Measurements from ENCODE around the gene ARHGAP23.
"Not testable (repeated sequence)": the region's sequence is repeated elsewhere in the genome, so short reads cannot be mapped to it uniquely, and the experiment has no call there.

ARHGAP23 gene

DNA sequence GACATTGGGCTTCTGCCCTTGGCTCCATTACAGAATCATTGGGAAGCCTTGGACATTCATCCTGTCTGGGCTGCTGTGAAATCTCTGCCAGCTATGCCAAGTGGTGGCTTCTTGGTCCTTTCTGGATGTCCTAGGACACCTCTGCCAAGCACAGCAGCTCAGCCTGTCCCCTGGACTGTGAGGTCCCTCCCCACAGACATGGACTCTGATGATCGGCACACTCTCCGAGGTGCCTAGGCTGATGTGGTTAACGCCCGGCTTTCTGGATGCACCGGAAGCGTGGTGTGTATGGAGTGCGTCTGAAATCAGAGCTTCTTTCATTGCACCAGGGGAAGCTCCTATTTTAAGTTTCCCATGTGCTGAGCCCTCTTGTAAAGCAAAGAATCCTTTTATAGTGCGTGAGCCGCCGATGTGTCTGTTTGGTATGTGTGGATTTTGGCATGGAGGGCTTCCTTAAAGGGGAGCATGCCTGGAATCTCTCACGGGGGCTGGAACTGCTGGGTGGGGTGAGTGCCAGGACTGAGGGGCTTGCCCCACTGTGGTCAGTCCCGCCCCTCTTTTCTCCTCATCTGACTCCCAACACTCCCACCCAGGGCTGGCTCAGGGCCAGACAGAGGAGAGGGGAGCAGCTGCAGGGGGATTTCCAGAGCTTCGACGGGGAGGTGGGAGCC, 7.0 kb upstream of the ARHGAP23 start:
- in situ Hi-C loops (cut with MboI; ENCODE audit: low sequenced_read_pairs): loop anchor here (10.0 kb wide), 1 partner anchor 243 kb away; no protein-coding TSS in a partner anchor

DNA sequence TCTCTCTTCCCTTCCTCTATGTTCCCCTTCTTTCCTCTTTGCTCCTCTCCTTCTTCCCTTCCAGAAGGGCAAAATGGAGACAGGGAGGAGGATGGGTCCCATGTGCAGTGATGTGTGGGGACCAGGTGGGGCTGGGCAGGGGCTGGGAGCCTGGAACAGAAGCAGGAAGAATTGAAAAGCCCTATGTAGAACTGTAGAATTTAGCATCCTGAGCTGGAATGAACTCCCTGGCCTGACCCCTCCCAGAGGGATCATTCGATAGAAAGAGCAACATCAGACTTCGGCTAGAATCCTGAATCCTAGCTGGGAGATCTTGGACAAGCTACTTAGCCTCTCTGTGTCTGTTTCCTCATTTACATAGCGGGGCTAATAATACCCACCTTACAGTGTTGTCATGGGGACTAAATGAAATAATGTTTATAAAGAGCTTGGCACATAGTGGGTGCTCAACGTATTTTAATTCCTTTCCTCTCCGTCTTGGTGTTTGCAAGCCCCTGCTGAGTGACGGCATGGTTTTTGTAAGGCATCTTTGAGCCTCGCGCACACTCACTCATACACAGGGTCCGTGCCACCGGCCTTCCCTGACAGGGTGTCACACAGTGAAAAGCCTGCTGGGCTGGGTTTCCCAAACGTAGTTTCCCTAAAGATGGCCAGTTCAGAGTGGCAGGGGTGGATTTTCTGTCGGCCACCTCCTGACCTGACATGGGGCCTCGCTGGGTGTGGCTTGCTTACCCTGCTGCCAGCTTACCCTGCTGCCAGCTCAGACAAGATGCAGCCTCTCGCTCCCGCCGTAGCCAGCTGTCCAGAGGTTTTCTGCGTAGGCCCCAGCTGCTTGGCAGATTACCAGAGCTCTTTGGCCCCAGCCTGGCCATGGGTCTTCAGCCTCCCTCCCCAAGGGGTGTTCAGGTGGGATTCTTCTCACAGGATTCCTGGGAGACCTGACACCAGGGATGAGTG, 6.1 kb upstream of the ARHGAP23 start:
- in situ Hi-C loops (cut with MboI; ENCODE audit: low sequenced_read_pairs): loop anchor here (10.0 kb wide), 1 partner anchor 243 kb away; no protein-coding TSS in a partner anchor

DNA sequence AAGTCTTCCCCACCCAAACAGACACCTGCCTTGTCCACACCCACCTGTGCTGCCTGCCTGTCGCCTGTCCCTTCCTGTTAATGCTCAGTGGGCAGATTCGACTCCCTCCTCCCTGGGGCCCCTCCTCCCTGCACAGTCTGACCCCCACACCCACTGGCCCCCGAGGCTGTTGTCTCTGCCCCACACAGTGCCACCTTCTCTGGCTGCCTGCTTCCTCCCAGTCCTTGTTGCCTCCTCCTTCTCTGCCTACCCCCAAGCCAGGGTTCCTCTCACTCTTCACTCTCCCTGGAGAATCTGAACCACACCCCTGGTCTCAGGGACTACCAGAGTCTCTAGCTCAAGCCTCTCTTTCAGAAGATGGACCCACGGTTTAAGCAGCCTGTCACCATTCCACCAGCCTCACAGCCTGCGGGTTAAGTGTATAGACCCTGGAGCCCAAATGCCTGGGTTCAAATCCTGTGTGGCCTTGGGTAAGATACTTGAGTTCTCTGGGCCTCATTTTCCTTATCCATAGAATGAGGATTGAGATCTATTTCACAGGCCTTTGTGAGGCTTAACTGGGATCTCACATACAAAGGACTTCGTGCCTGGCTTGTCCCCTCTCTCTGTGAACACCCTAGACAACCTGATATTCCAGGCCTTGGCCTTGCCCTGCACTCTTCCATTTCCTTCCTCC, 3.8 kb upstream of the ARHGAP23 start:
- in situ Hi-C loops (cut with MboI; ENCODE audit: low sequenced_read_pairs): loop anchor here (10.0 kb wide), 1 partner anchor 240 kb away; no protein-coding TSS in a partner anchor

DNA sequence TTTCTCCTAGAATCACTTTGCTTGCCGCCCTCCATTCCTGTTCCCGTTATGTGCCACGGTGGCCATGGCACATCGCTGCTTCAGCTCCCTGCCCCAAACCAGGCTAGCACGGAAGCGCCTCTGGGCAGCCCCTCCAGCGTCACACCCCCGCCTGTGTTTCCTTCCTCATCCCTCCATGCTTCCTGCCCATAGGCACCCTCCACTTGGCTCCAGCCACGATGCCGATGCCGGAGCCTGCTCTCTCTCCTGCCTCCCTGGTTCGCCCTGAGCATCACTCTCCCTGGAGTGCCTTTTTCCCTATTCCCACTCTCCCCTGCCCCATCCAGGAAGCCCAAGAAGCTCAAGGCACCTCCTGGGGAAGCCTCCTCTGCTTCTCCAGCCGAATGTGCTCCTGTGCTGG, 3.2 kb upstream of the ARHGAP23 start:
- in situ Hi-C loops (cut with MboI; ENCODE audit: low sequenced_read_pairs): loop anchor here (10.0 kb wide), 1 partner anchor 240 kb away; no protein-coding TSS in a partner anchor

DNA sequence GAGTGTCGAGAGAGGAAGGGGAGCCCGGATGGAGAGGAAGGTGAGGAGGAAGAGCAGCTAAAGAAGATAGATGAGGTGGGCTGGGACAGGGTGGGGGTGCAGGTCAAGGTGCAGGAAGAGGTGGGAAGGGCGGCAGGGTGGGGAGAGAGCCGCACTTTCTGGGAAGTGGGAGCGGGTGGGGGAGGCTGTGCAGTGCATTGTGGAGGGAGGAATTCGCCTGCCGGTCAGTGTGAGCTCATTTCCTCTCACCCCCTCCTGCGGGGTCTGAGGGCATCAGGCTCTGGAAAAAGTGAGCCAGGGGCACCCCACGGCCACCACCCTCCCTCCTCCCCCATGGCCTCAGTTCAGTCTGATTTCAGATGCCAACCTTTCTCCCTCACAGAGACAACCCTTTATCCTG, 2.5 kb upstream of the ARHGAP23 start:
- in situ Hi-C loops (cut with MboI; ENCODE audit: low sequenced_read_pairs): loop anchor here (10.0 kb wide), 1 partner anchor 239 kb away; no protein-coding TSS in a partner anchor

DNA sequence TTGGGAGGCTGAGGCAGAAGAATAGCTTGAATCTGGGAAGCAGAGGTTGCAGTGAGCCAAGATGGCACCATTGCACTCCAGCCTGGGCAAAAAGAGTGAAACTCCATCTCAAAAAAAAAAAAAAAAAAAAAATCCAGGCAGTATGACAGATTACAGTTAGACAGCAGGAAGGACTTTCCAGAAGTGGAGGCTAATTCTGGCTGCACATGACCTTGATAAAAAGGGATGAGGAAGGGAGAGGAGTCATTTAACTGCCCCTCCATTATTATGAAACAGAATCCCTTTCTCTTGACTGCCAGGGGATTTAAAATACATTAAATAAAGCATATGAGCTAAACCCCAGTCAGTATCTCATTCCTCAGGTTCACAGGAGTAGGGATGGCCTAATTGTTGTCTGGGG, 1.8 kb upstream of the ARHGAP23 start:
- in situ Hi-C loops (cut with MboI; ENCODE audit: low sequenced_read_pairs): loop anchor here (10.0 kb wide), 1 partner anchor 238 kb away; no protein-coding TSS in a partner anchor

DNA sequence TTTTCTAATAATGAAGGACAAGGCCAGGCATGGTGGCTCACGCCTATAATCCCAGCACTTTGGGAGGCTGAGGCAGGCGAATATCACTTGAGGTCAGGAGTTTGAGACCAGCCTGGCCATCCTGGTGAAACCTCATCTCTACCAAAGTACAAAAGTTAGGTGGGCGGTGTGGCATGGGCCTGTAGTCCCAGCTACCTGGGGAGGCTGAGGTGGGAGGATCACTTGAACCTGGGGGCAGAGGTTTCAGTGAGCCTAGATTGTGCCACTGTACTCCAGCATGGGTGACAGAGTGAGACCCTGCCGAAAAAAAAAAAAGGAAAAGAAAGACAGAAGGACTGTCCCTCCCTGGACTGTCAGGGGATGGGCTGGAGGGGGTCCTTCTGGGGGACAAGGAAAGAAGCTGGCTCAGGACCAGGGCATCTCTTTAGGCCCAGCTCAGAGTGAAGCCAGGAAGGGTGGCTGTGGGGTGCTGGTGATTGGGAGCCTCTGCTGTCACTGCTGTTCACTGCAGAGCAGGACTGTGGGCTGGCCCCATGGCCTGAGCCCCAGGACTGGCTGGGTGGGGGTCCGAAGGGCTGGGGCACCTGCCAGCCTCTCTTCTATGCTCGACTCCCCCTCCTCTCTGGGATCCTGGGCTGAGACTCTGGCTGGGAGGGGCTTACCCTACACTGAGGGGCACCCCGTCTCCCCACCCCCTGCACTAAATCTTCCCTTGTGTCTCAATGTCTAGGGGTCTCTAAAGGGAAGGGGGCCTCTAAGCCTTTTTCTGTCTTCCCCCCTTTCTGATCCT, 909 bp upstream of the ARHGAP23 start:
- in situ Hi-C loops (cut with MboI; ENCODE audit: low sequenced_read_pairs): loop anchor here (10.0 kb wide), 1 partner anchor 237 kb away; no protein-coding TSS in a partner anchor

DNA sequence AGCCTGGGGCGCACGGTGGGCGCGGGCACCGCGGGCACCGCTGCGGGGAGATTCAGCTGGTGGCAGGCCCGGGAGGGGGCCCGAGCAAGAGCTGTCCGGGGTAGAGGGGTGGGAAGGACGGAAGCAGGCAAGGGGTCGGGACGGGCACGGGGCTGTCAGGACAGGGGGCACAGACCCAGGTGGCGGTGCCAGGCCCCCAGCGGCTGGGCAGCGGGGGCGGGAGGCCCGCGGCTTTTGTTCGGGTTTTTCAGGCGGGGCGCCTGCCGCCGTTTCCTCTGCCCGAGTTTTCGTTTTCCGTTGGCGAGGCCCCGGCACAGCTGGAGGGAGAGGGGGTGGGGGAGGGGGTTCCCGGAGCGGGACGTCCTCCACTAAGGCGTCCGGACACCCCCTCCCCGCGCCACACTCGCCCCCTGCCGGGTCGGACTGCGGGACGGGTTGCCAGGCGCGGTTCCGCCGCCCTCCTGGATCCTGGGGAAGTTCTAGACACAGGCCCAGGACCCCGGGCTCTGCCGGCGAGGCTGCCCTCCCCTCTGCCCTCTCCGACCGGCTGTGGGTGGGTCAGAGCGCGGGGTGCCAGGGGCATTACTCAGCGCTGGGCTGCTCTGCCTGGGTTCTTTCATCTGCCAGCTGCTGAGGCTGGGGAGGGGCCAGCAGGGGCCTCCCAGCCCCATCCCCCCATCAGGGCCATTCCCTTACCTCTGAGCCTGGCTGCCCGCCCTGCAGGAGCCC, 543 bp downstream of the ARHGAP23 start:
- in situ Hi-C loops (cut with MboI; ENCODE audit: low sequenced_read_pairs): loop anchor here (10.0 kb wide), 1 partner anchor 236 kb away; no protein-coding TSS in a partner anchor

DNA sequence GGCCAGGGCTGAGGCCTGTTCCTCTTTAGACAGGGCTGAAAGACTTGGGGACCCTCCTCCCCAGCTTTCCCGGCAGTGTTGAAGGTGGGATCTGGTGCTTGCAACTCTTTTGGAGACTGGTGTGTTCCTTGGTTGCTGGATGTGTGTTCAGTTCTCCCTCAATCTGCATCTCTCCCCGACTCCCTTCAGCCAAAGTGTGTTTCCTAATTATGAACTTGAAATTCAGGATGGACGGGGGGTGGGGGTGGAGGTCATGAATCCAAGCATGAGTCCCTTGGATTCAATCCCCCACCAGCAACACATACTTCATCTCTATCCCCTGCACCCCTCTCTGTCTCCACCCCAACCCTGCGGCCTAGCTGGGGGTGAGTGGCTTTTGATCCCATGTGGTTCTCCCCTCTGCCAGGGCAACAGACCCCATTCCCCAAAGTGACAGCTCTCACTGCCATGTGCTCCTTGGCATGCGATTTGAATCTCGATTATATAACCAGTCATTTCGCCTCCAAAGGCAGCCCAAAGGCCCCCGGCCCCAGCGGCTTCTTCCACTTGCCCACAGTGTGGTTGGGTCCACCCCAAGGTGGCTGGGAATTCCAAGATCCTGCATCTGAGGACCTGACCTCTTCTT, 1.3 kb downstream of the ARHGAP23 start:
- in situ Hi-C loops (cut with MboI; ENCODE audit: low sequenced_read_pairs): loop anchor here (10.0 kb wide), 1 partner anchor 235 kb away; no protein-coding TSS in a partner anchor

DNA sequence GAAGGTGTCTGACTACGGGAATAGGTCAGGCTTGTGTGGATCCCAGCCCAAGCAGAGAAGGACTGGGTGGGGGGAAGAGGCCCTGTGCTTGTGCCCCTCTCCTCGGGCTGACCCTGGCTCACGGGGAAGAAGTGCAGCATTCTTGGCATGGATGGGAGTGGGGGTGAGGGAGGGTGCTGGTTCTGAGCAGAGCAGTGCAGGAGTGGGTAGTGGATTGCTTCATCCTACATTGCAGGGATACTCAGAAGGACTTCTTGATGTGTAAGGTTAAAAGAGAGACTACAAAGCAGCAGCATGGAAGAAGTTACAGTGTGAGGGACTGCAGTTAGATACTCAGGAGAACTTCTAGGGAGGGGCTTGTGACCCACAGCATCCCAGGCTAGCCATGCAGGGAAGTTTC, 2.1 kb downstream of the ARHGAP23 start:
- in situ Hi-C loops (cut with MboI; ENCODE audit: low sequenced_read_pairs): no loop called here

DNA sequence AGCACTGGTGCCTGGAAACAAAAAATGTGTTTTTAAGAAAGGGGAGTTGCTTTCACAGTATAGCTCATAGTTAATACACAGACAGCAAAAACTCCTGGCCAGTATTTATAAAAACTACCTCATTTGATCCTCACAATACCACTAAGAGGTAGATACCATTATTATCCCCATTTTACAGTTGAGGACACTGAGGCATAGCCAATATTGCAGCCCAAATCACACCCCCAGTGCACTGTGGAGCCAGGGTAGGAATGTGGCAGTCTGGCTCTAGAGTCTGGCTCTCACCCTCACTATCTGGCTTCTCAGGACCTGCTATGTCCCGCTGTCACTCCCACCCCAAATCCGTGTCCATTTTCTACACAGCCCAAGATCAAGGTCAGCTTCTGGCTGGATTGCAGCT, 2.6 kb downstream of the ARHGAP23 start:
- in situ Hi-C loops (cut with MboI; ENCODE audit: low sequenced_read_pairs): no loop called here

DNA sequence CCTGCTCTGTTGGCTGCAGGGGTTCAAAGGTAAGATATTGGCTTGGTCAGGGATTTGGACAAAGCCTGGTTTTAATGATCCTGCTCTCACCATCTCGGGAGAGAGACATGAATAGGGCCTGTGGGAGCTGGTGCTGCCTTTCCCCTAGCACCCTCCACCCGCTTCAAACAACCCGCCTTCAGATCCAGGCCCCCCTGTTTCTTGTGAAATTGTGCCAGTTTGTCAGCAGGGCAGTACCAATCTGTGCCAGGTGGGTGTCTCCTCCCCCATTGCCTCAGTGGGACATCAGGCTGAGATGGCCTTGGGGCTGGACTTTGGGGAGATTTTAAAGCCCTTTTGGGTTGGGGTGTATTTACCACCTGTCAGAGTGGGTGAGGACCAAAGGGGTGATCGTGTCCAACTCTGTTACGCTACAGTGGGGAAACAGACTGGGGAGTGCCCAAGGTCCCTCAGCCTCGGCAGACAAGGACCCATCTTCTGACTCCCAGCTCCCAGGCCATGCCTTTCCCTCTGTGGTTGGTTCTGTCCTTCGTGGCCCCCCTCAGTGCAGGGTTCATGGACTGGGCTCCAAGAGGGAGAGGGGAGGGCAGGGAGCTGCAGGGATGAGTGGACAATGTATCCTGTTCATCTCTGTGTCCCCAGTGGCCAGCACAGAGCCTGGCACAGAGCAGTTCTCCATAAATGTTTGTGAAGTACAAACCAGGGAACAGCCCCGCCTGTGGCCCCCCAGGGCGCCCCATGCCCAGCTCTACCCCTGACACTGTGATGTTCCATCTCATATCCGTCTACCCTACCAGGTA, 3.3 kb downstream of the ARHGAP23 start:
- in situ Hi-C loops (cut with MboI; ENCODE audit: low sequenced_read_pairs): no loop called here

DNA sequence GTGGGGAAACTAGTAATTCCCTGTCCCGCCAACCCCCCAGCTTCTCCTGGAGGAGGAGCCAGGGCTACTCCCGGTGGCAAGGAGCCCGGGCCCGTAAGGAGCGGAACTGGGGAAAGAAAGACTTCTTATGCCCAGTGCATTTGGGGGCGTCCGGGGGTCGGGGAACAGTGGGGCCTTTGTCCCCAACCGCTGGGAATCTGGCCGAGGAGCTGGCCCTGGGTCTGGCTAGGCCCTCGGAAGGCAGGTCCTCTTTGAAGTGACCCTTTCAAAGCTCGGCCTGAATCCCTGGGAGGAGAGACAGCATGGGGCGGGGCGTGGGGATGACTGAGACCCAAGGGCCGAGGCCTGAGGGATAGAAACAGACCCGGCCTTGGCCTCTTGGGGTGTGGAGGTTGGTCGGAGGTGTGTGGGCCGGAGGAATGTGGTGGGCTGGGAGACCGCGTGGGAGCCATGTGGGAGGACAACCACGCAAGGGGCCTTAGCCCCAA, 6.0 kb downstream of the ARHGAP23 start:
- in situ Hi-C loops (cut with MboI; ENCODE audit: low sequenced_read_pairs): no loop called here

DNA sequence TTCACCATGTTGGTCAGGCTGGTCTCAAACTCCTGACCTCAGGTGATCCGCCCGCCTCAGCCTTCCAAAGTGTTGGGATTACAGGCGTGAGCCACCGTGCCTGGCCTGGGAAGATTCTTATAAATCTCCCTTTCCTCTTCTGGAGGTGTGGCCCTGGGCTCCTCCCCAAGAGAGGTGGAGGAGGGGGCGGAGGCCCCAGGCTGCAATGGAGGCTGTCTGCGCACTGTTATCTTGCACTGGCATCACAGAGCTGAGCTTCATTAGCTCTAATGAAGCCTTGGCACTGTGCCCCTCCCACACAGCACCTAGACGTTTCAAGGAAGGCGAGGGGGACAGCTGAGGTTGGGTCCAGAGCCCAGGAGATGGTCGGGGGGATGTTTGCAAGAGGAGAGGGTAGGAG, 7.5 kb downstream of the ARHGAP23 start:
- in situ Hi-C loops (cut with MboI; ENCODE audit: low sequenced_read_pairs): no loop called here

DNA sequence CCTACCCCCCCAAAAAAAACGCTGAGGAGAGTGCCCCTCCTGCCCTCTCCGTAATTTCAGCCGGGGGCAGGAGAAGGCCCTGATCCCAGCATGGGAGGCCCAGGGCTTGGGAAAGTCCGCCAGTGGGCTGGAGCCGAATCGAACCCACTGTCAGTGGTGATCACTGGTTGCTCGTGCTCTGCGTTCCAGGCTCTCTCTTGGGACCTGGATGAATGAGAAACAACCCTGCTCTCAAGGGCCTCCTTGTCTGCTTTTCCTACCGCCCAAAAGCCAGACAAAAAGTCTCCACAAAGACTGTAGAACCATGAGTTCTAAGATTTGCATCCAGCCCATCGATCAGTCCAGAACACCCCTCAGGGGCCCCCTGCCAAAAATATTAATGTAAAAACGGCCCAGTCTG, 8.1 kb downstream of the ARHGAP23 start:
- in situ Hi-C loops (cut with MboI; ENCODE audit: low sequenced_read_pairs): no loop called here

DNA sequence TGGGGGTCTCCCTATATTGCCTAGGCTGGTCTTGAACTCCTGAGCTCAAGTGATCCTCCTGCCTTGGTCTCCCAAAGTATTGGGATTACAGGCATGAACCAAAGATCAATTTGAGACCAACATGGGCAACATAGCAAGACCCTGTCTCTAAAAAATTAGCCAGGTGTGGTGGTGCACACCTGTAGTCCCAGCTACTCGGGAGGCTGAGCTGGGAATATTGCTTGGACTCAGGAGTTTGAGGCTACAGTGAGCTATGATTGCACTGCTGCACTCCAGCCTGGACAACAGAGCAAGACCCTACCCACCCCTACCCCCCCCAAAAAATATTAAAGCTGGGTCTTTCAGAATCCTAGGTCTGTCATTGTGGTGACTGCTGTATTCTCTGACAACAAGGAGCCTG, 9.0 kb downstream of the ARHGAP23 start:
- in situ Hi-C loops (cut with MboI; ENCODE audit: low sequenced_read_pairs): not testable (repeated sequence)

DNA sequence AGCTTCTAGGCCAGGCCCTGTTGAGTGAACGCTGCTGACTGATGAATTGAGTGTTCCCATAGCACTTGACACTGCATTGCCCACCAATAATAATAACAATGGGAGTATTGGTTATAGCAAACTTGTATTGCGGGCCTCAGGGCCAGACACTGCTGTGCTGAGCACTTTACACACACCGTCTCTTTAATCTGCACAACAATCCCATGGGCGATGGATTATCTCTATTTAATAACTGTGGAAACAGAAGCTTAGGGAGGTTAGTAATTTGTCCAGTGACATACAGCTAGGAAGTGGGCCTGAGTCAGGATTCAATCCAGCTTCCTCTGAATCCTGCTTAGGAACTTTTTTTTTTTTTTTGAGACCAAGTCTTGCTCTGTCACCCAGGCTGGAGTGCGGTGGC, 11.2 kb downstream of the ARHGAP23 start:
- in situ Hi-C loops (cut with MboI; ENCODE audit: low sequenced_read_pairs): no loop called here
